ENCODE data around the gene RIMS4.

Gene RIMS4

GRCh38 chr20:44814937-44815336 lies 4.6 kb upstream of the RIMS4 start:
- no peak overlapping the region for H3K27ac ChIP-seq
- TF ChIP-seq, protein P1, sequence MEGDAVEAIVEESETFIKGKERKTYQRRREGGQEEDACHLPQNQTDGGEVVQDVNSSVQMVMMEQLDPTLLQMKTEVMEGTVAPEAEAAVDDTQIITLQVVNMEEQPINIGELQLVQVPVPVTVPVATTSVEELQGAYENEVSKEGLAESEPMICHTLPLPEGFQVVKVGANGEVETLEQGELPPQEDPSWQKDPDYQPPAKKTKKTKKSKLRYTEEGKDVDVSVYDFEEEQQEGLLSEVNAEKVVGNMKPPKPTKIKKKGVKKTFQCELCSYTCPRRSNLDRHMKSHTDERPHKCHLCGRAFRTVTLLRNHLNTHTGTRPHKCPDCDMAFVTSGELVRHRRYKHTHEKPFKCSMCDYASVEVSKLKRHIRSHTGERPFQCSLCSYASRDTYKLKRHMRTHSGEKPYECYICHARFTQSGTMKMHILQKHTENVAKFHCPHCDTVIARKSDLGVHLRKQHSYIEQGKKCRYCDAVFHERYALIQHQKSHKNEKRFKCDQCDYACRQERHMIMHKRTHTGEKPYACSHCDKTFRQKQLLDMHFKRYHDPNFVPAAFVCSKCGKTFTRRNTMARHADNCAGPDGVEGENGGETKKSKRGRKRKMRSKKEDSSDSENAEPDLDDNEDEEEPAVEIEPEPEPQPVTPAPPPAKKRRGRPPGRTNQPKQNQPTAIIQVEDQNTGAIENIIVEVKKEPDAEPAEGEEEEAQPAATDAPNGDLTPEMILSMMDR (conservative IDR thresholded peaks at IDR 0.05): no peak

- TF ChIP-seq, protein P1 (conservative IDR thresholded peaks at IDR 0.05): no peak
- H3K27ac ChIP-seq: peak overlapping the region; percentile 66; the same call in 1 of the 2 replicates
Measured at GRCh38 chr20:44811150-44811685, 872 bp upstream of the RIMS4 start.

- peak overlapping the region; percentile 66; the same call in 1 of the 2 replicates for H3K27ac ChIP-seq
- TF ChIP-seq, protein P1 (conservative IDR thresholded peaks at IDR 0.05): no peak
Measured at GRCh38 chr20:44810061-44810390, 320 bp downstream of the RIMS4 start.

DNA sequence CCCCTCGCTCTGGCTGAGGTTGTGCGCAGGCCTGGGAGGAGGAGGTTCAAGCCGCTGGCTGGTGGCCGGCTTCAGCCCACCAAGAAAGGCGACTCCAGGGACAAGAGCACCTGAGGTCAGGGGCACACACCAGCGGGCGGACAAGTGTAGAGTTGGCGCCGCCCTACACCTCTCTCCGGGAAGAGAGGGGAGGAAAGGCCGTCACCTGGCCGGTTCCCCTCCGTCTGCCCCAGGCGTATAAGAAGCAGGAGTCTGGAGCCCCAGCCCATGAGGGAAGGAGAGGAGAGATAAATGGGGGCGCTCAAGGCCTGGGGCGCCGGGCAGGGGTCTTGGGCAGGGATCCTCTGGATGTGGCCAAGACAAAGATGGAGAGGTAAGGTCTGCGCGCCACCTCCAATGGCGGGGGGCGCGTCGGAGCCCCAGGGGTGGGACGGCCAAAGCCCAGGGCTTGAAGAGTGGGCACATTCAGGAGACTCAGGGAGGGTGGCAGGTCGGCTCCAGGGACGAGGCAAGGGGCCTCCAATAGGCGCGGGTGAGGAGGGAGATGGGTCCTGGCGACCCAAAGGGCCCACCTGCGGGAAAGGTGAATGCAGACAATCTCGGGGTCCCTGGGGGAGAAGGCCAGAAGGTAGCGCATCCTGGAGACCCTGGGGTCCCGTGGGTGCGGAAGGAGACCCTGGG lies 826 bp downstream of the RIMS4 start:
- peak overlapping the region; percentile 66; the same call in 1 of the 2 replicates for H3K27ac ChIP-seq
- TF ChIP-seq, protein P1 (conservative IDR thresholded peaks at IDR 0.05): no peak

DNA sequence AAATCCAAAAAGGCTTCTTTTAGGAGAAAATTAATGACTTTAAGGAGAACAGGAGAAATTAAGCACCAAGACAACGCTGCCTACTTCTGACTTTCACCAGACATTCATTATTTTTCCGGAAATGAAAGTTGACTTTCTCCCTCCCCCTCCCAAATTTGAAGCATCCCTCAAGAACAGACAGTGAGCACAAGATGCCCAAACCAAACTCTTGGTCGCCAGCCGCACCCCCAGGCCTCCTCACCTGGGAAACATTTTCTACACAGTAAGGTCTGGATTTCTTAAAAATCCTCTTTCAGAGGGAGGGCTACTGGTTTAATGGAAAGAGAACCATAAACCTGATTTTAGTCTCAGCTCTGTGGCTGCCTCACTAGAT lies 2.7 kb downstream of the RIMS4 start:
- TF ChIP-seq, protein P1 (conservative IDR thresholded peaks at IDR 0.05): no peak
- no peak overlapping the region for H3K27ac ChIP-seq

GRCh38 chr20:44807051-44807683 lies 3.2 kb downstream of the RIMS4 start:
- TF ChIP-seq, protein P1 (conservative IDR thresholded peaks at IDR 0.05): no peak
- no peak overlapping the region for H3K27ac ChIP-seq

- TF ChIP-seq, protein P1 (conservative IDR thresholded peaks at IDR 0.05): no peak
- no peak overlapping the region for H3K27ac ChIP-seq
Measured at GRCh38 chr20:44805979-44806620, 4.2 kb downstream of the RIMS4 start.

All from VCaP (cell line).